ENCODE data around the gene ATP1A2.
"Not testable (repeated sequence)": the region's sequence is repeated elsewhere in the genome, so short reads cannot be mapped to it uniquely, and the experiment has no call there.

The ATP1A2 gene

GRCh38 chr1:160101037-160101716 is 14.4 kb upstream of the ATP1A2 start:
- peak; percentile 63 to 71 for DNase-seq (ENCODE audit: low read depth in 2 of 2)

- no peak for DNase-seq (ENCODE audit: low read depth in 2 of 2)
Measured at GRCh38 chr1:160101717-160102522, 13.6 kb upstream of the ATP1A2 start.

- no peak for DNase-seq (ENCODE audit: low read depth in 2 of 2)
Measured at GRCh38 chr1:160103658-160104408, 11.7 kb upstream of the ATP1A2 start.

GRCh38 chr1:160104486-160104885 is 11.1 kb upstream of the ATP1A2 start:
- no peak for DNase-seq (ENCODE audit: low read depth in 2 of 2)

- no peak for DNase-seq (ENCODE audit: low read depth in 2 of 2)
Measured at GRCh38 chr1:160105155-160105554, 10.4 kb upstream of the ATP1A2 start.

- DNase-seq (ENCODE audit: low read depth in 2 of 2): no peak
Measured at GRCh38 chr1:160107512-160107911, 8.0 kb upstream of the ATP1A2 start.

GRCh38 chr1:160108888-160109662 is 6.5 kb upstream of the ATP1A2 start:
- peak in 1 of 2 donors; percentile 45 for DNase-seq (ENCODE audit: low read depth in 2 of 2)

GRCh38 chr1:160109686-160110085 is 5.9 kb upstream of the ATP1A2 start:
- DNase-seq (ENCODE audit: low read depth in 2 of 2): no peak

GRCh38 chr1:160111462-160111861 is 4.1 kb upstream of the ATP1A2 start:
- DNase-seq (ENCODE audit: low read depth in 2 of 2): not testable (repeated sequence)

GRCh38 chr1:160112357-160112756 is 3.2 kb upstream of the ATP1A2 start:
- no peak for DNase-seq (ENCODE audit: low read depth in 2 of 2)

GRCh38 chr1:160113407-160113806 is 2.2 kb upstream of the ATP1A2 start:
- no peak for DNase-seq (ENCODE audit: low read depth in 2 of 2)

- DNase-seq (ENCODE audit: low read depth in 2 of 2): no peak
Measured at GRCh38 chr1:160114085-160114484, 1.5 kb upstream of the ATP1A2 start.

GRCh38 chr1:160116283-160117147 is 956 bp downstream of the ATP1A2 start:
- no peak for DNase-seq (ENCODE audit: low read depth in 2 of 2)

- no peak for DNase-seq (ENCODE audit: low read depth in 2 of 2)
Measured at GRCh38 chr1:160117300-160117699, 1.7 kb downstream of the ATP1A2 start.

GRCh38 chr1:160117709-160118183 is 2.2 kb downstream of the ATP1A2 start:
- DNase-seq (ENCODE audit: low read depth in 2 of 2): no peak

GRCh38 chr1:160118928-160119327 is 3.4 kb downstream of the ATP1A2 start:
- DNase-seq (ENCODE audit: low read depth in 2 of 2): no peak

GRCh38 chr1:160120797-160121196 is 5.2 kb downstream of the ATP1A2 start:
- no peak for DNase-seq (ENCODE audit: low read depth in 2 of 2)

GRCh38 chr1:160121388-160121787 is 5.8 kb downstream of the ATP1A2 start:
- DNase-seq (ENCODE audit: low read depth in 2 of 2): no peak

GRCh38 chr1:160122978-160123495 is 7.5 kb downstream of the ATP1A2 start:
- DNase-seq (ENCODE audit: low read depth in 2 of 2): no peak

- no peak for DNase-seq (ENCODE audit: low read depth in 2 of 2)
Measured at GRCh38 chr1:160123726-160124125, 8.2 kb downstream of the ATP1A2 start.

Data from stimulated activated CD4-positive, alpha-beta T cell treated with anti-CD3 and anti-CD28 coated beads, Interleukin-4, amount 100 ng/mL, for 48 hours (primary cell).